Smooth muscle cell (in vitro differentiated cells): ENCODE measurements around the gene NAPB. TPM values are rescaled to one million over a fixed set of nuclear protein-coding genes. Genes with fewer than 3 reads are reported as not detected.

Experiments used
- DNase-seq: peaks from one replicate; lab custom pipeline; 2025; ENCODE audit not compliant: unreplicated experiment; lab: John Stamatoyannopoulos, UW
- H2AFZ ChIP-seq: fragments of 200-600 bp; sonication (generic); 2 replicates; pipeline ENCODE4 v1.6.0; 2016; ENCODE audit warnings: antibody characterized with exemption, low read depth, mild to moderate bottlenecking
- H3F3A ChIP-seq: fragments of 200-600 bp; sonication (generic); 2 replicates; pipeline ENCODE4 v1.6.0; 2017; ENCODE audit warnings: antibody characterized with exemption, low read depth
- H3K27ac ChIP-seq: fragments of 200-600 bp; sonication (generic); 2 replicates; pipeline ENCODE4 v1.5.1; 2016; ENCODE audit warnings: low read depth, mild to moderate bottlenecking
- H3K27me3 ChIP-seq: fragments of 200-600 bp; sonication (generic); 2 replicates; pipeline ENCODE4 v1.6.1; 2016; ENCODE audit warnings: low read depth, mild to moderate bottlenecking
- H3K36me3 ChIP-seq: fragments of 200-600 bp; sonication (generic); 2 replicates; pipeline ENCODE4 v1.5.1; 2016; ENCODE audit warnings: low read depth
- H3K4me1 ChIP-seq: fragments of 200-600 bp; sonication (generic); 2 replicates; pipeline ENCODE4 v1.5.1; 2016; ENCODE audit warnings: low read depth
- H3K4me2 ChIP-seq: fragments of 200-600 bp; sonication (generic); 2 replicates; pipeline ENCODE4 v1.6.0; 2016; ENCODE audit warnings: mild to moderate bottlenecking
- H3K4me3 ChIP-seq: fragments of 200-600 bp; sonication (generic); 2 replicates; pipeline ENCODE4 v1.5.1; 2016; ENCODE audit warnings: mild to moderate bottlenecking
- H3K79me2 ChIP-seq: fragments of 200-600 bp; sonication (generic); 2 replicates; pipeline ENCODE4 v1.6.0; 2016; ENCODE audit warnings: low read depth, mild to moderate bottlenecking
- H3K9ac ChIP-seq: fragments of 200-600 bp; sonication (generic); 2 replicates; pipeline ENCODE4 v1.6.0; 2016; ENCODE audit warnings: low read depth
- H3K9me3 ChIP-seq: fragments of 200-600 bp; sonication (generic); replicated peaks from 2 replicates; pipeline ENCODE4 v1.5.1; 2016; ENCODE audit warnings: low read depth
- H4K20me1 ChIP-seq: fragments of 200-600 bp; sonication (generic); 2 replicates; pipeline ENCODE4 v1.6.0; 2016; ENCODE audit warnings: low read depth
- CTCF ChIP-seq: fragments of 200-600 bp; sonication (generic); IDR thresholded peaks from 2 replicates; pipeline ENCODE4 v1.5.1; 2017; ENCODE audit warnings: borderline replicate concordance, mild to moderate bottlenecking, antibody characterized with exemption; ENCODE audit not compliant: insufficient read depth, poor library complexity, severe bottlenecking
- WGBS: methylation state at CpG from one replicate; pipeline ENCODE4 v1.1.7; 2016; ENCODE audit warnings: low lambda C conversion rate; 5-methylcytosine and 5-hydroxymethylcytosine counted together
- polyA plus RNA-seq: library from polyadenylated mRNA; unstranded; fragments of >200 nt; fragmentation: Nextera tagmentation; extraction: Ambion mirVana; gene quantifications from 2 replicates; pipeline ENCODE4 v1.2.1, GENCODE V29; 2016
- total RNA-seq: library from RNA; depleted of rRNA; stranded (reverse); fragments of >200 nt; gene quantifications from 2 replicates; pipeline ENCODE4 v1.2.3, GENCODE V29; 2014

NAPB gene
- total and polyA plus RNA-seq, 2 experiments from 2014 or later, result 0.65 to 11.4 TPM

GRCh38 chr20:23401051-23401450, 20.2 kb downstream of the NAPB start:
- no peak overlapping the region for H3K4me2 ChIP-seq
- H3K27me3 ChIP-seq, result no peaks in the 10 kb centered on the region
- no peaks in the 10 kb centered on the region for H3K9me3 ChIP-seq
- no peak for TF ChIP-seq CTCF
- H3K27ac ChIP-seq, result no peak overlapping the region
- H4K20me1 ChIP-seq, result peaks cover 83% of the 10 kb centered on the region
- H3K4me1 ChIP-seq, result peaks cover 4% of the 10 kb centered on the region
- no peak for DNase-seq
- no peaks in the 10 kb centered on the region for H3K36me3 ChIP-seq
- peaks cover 18% of the 10 kb centered on the region for H3F3A ChIP-seq
- no peak overlapping the region for H3K4me3 ChIP-seq
- peaks cover 26% of the 10 kb centered on the region for H3K79me2 ChIP-seq
- H3K9ac ChIP-seq, result no peak overlapping the region
- H2AFZ ChIP-seq, result no peak overlapping the region
- 98% methylated on average over 5 of the region's 5 CpGs for WGBS

- DNase-seq, result no peak
- H3K79me2 ChIP-seq, result peaks cover 16% of the 10 kb centered on the region
- no peak overlapping the region for H3K4me3 ChIP-seq
- H3K36me3 ChIP-seq, result no peaks in the 10 kb centered on the region
- H3F3A ChIP-seq, result peaks cover 15% of the 10 kb centered on the region
- H3K4me2 ChIP-seq, result no peak overlapping the region
- H2AFZ ChIP-seq, result no peak overlapping the region
- no peaks in the 10 kb centered on the region for H3K27me3 ChIP-seq
- peaks cover 4% of the 10 kb centered on the region for H3K4me1 ChIP-seq
- H4K20me1 ChIP-seq, result peaks cover 78% of the 10 kb centered on the region
- peak overlapping the region; percentile 45 for H3K27ac ChIP-seq
- no peak for TF ChIP-seq CTCF
- H3K9me3 ChIP-seq, result no peaks in the 10 kb centered on the region
- H3K9ac ChIP-seq, result no peak overlapping the region
- 44% methylated on average over 6 of the region's 6 CpGs for WGBS
Observed at GRCh38 chr20:23399568-23400241, 21.6 kb downstream of the NAPB start.

GRCh38 chr20:23397961-23398360, 23.3 kb downstream of the NAPB start:
- Histone ChIP-seq H2AFZ (no peak overlapping the region), H3K27me3 (no peaks in the 10 kb centered on the region), H4K20me1 (peaks cover 62% of the 10 kb centered on the region), H3K4me1 (no peaks in the 10 kb centered on the region), H3F3A (peaks cover 8% of the 10 kb centered on the region), H3K79me2 (peaks cover 16% of the 10 kb centered on the region), H3K9ac (no peak overlapping the region), H3K4me2 (no peak overlapping the region), H3K27ac (no peak overlapping the region), H3K4me3 (no peak overlapping the region), H3K36me3 (no peaks in the 10 kb centered on the region), H3K9me3 (no peaks in the 10 kb centered on the region)
- TF ChIP-seq CTCF, result no peak
- DNase-seq, result no peak
- WGBS, result 78% methylated on average over 2 of the region's 2 CpGs

GRCh38 chr20:23396950-23397627, 24.2 kb downstream of the NAPB start:
- Histone ChIP-seq H3K36me3 (no peaks in the 10 kb centered on the region), H3K27me3 (no peaks in the 10 kb centered on the region), H3K9ac (no peak overlapping the region), H4K20me1 (peaks cover 53% of the 10 kb centered on the region), H2AFZ (no peak overlapping the region), H3K4me1 (no peaks in the 10 kb centered on the region), H3K27ac (no peak overlapping the region), H3K9me3 (no peaks in the 10 kb centered on the region), H3K79me2 (peaks cover 16% of the 10 kb centered on the region), H3K4me3 (no peak overlapping the region), H3F3A (peaks cover 8% of the 10 kb centered on the region), H3K4me2 (no peak overlapping the region)
- WGBS, result 95% methylated on average over 6 of the region's 6 CpGs
- TF ChIP-seq CTCF, result no peak
- no peak for DNase-seq
